C4-2B (cell line): ENCODE results near the gene RAE1.

Source experiments
- CTCF ChIP-seq: fragments of 450-650 bp; conservative IDR thresholded peaks from 2 replicates; pipeline ENCODE4 v1.5.1; 2017; ENCODE audit warnings: mild to moderate bottlenecking
- ZFX ChIP-seq: fragments of 450-650 bp; IDR thresholded peaks from 2 replicates; pipeline ENCODE4 v1.6.1; 2017

- no peak for TF ChIP-seq CTCF
- TF ChIP-seq ZFX = no peak
Measured at GRCh38 chr20:57393321-57394120, 42.5 kb downstream of the RAE1 start.
